ENCODE results near the gene PFKP. TPM values are rescaled to one million over a fixed set of nuclear protein-coding genes. Genes with fewer than 3 reads are reported as not detected.
A peak's percentile ranks its signal among the peaks of the same experiment; 100 is the strongest.

Gene PFKP
- polyA plus RNA-seq, 3 donors: 26.4 to 39.5 (median 32.8) TPM

DNA sequence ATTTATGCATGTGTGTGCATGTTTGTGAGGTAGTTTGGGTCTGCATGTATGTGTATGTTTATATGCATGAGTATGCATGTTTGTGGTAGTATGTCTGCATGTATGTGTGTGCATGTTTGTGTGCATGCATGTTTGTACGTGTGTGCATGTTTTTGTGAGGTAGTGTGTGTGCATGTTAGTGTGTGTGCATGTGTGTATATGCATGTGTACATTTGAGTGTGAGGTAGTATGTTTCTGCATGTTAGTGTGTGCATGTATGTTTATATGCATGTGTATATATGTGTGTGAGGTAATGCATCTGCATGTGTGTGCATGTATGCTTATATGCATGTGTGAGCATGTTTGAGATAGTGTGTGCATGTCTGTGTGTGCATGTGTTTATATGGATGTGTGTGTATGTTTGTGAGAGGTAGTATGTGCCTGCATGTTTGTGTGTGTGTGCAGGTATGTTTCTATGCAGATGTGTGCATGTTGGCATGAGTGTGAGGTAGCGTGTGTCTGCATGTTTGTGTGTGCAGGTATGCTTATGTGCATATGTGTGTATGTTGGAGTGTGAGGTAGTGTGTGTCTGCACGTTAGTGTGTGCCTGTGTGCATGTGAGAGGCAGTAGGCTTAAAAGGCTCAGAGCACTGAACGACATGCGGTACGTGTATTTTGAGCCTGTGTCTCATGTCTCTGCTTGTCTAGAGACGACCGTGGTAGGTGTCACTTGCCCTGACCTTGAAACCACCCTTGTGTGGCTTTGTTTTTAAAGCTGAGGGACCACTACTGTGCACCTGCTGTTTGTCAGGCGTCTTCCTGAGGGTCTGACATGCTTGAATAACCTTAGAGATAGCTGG is 43.7 kb downstream of the PFKP start:
- DNase-seq: no peak

DNA sequence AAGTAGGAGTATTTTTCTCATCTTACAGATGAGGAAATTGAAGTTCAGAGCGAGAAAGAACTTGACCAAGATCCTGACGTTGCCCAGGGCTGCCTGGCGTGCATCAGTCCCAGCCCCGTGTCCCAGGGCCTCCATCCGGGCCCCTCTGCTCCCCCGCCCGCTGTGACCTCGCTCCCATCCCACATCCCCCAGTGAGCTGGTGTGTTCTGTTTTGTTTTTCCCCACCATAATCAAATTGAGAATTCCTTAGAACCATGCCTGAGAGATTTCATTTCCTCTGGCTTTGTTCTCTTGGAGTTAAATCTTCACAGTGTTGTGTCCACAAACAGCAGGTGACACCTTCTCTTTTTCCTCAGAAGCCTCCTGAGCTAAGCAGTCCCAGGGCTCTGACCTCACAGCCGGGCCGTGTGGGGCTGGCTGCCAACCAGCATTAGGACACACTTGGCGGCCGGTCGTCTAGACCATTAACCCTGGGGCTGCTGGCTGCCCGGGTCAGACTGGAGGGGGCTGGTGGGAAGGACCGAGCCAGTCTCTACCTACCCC is 44.3 kb downstream of the PFKP start:
- peak; percentile 76 for DNase-seq

DNA sequence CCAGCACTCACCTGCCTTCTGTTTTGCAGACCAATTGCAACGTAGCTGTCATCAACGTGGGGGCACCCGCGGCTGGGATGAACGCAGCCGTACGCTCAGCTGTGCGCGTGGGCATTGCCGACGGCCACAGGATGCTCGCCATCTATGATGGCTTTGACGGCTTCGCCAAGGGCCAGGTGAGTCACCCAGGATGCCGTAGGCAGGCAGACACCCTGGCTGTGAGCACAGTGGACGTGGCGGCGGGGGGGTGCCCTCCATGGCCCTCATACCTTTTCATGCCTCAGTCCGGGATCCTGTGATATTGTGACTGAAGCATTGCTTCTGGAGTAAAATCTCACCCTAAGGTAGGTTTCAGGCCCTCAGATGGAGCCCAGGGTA is 46.0 kb downstream of the PFKP start:
- no peak for DNase-seq

- DNase-seq: no peak
These were observed 48.3 kb downstream of the PFKP start for GRCh38 chr10:3115685-3116084.

DNA sequence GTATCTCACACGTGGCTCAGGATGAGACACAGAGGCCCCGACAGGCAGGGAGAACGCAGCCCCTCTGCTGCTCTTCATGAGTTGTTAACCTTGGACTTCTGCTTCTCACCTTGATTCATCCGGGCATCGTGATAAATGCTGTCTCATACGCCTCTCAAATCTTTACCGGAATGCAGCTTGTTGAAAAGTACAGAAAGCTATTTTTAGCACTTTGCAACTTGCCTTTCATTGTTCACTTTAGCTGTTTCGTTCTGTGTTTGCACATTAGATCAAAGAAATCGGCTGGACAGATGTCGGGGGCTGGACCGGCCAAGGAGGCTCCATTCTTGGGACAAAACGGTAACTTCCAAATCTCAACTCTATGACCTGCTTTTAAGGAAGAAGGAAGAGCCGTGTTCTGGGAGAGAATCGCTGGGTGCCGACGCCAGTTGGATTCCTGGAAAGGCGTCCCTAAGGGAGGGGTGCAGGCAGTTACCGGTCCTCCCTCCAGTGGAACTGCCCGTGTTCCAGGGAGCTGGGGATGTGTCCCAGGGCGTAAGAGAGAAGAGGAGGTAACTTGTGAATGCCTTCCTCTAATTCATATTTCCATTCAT is 49.3 kb downstream of the PFKP start:
- DNase-seq: no peak

GRCh38 chr10:3117486-3117885 is 50.1 kb downstream of the PFKP start:
- DNase-seq: no peak

GRCh38 chr10:3118641-3119091 is 51.3 kb downstream of the PFKP start:
- DNase-seq: no peak

GRCh38 chr10:3119796-3120459 is 52.6 kb downstream of the PFKP start:
- no peak for DNase-seq

- DNase-seq: no peak
These were observed 54.7 kb downstream of the PFKP start for GRCh38 chr10:3122034-3122433.

DNA sequence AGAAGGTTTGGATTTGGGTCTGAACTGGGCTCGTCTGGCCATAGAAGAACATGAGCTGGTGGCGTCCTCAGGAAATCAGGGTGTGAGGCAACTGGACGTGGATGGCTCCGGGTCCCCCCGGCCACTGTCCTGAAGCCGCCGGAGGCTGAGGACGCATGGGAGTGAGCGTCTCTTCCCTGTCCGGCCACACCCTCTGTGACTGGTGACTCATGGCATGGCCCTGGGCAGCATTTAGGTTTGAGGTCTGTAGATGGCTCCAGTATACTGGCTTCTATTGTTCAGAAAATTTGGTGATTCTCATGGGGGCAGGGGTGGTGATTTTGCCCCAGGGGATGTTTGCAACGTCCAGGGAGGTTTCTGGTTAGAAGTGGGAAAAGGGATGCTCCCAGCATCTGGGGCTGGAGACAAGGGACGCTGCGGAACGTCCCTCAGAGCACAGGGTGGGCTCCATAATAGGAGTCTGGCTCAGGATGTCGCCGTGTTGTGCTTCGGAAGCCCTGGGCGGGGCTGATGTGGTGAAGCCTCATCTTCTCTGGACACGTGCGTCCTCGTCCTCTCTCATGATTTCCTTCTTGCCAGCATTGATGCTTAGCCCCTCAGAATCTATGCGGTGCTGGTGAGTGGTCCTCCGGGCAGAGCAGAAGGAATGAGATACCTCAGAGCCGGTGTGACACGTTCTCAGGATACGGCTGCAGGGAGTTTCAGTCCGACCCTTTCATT is 55.3 kb downstream of the PFKP start:
- no peak for DNase-seq

DNA sequence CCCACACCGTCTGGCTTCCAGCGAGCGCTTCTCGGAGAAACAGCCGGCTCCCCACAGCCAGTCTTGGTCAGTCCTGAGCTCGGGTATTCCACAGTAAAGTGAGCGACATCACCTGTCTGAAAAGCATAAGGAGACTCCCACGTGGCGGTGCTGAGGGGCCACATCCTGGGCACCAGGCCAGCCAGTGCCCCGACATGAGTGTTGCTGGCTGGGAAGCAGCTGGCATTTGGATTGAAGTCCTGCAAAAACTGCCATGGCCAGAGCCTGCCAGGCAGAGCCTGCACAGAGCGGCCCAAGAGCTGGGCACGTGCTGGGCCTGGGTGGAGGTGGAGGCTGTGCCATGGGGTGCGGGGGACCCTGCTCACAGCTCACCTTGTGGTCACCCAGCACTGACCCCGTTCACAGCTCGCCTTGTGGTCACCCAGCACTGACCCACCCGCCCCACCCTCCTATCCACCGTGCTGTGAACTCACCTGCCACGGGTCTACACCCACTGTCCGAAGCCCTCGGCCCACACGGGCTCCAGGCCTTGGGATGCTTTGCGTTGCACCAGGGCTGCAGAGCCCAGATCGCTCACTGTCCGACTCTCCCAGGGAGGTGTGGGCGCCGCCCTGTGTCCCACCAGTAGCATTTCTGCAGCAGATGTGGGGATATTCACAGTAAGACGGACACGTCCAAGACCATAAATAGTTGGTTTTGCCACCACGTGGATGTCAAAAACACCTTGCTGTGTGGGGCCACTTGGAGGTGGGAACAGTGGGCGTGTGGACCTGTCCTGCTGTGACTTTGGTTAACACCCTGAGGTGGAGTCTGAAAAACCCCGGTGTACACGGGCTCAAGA is 56.4 kb downstream of the PFKP start:
- DNase-seq: no peak

DNA sequence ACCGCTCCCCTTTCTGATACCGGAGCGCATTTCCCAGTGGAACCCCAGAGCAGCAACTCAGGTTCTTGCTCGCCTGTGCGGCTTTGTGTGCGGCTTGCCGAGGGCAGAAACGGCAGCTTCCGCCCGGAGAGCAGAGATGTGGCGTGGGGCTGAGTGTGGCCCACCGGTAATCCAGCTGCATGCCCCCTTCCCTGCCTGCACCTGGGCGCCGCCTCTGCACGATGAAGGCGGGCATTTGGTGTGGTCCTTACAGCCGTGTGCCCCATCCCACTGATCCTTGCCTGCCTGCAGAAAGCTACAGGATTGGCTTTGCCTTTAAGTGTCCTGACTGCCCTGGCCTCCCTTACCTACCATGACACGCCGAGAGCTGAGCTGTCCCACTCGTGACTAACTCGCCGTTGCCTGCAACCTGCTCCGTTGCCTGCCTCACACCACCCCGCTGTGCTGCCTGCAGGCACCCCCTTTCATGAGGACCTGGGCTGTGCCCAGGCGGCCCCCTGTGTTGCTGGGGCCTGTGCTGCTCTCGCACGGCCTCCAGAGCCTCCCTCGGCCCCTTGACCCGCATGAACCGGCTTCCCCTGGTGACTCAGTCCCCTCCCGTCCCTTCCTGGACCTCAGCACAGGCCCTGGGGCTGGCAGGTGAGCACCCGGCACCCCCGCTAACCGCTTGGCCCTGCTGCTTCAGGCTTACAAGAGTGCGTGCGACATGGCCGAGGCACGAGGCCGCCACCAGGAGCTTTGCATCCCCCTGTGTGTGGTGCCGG is 57.2 kb downstream of the PFKP start:
- DNase-seq: no peak

- DNase-seq: no peak
These were observed 58.3 kb downstream of the PFKP start for GRCh38 chr10:3125527-3126170.

DNA sequence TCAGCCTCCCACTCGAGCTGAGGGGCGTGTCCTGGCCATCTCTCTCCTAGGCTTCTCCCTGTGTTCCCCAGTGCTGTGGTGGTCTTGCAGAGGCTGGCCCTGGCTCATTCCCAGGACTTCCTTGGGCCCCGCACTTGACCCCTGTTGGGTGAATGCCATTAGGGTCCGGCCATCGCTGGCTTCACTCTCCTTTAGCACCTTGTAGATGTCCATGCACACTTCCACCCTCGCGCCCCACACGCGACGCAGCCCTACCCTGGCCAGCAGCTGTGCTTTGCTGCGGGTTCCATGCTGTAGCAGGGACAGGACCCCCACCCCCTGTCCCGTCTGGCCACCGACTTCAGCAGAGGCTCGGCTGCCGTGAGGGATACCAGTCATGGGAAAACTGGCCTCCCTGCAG is 58.9 kb downstream of the PFKP start:
- no peak for DNase-seq

- peak; percentile 65 for DNase-seq
These were observed 59.5 kb downstream of the PFKP start for GRCh38 chr10:3126741-3127346.

- DNase-seq: no peak
These were observed 60.6 kb downstream of the PFKP start for GRCh38 chr10:3127921-3128320.

- DNase-seq: no peak
These were observed 61.2 kb downstream of the PFKP start for GRCh38 chr10:3128379-3129130.

DNA sequence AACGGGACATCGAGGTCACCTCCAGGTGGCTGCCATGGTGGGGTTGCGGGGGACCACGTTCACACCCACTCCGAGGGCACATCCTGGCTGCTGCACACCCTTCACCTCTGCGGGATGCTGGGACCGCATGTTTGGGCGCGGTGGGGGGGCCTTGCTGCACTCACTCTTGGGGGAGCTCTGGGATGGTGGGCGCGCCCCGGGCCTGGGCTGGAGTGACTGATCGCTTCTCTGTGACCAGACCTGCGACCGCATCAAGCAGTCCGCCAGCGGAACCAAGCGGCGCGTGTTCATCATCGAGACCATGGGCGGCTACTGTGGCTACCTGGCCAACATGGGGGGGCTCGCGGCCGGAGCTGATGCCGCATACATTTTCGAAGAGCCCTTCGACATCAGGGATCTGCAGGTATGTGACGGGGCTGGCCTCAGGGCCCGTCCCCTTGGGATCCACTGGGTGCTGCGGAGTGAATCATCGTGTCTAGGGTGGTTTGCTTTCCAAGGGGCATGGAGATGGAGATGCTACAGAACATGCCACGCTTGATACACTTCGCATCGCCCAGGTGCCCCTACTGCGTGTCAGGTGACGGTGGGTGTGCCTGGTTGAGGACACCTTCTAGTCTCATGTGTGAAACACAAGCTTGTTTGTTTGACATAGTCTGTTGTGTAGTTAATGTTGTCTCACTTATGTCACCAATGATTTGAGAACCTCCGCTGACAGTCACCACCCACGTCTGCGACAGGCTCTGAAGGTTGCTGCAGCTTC is 62.4 kb downstream of the PFKP start:
- DNase-seq: no peak

All from renal pelvis (tissue), 4 donors.